ENCODE measurements around the gene ZKSCAN5. TPM values are rescaled to one million over a fixed set of nuclear protein-coding genes. Genes with fewer than 3 reads are reported as not detected.

Gene ZKSCAN5
- total and polyA plus RNA-seq, 2 donors (not counting 1 experiment from before 2014, with no cell fraction given), result 3.1 to 10.9 TPM

- intact Hi-C loops (cut with micrococcal nuclease), result no loop called here
Observed at GRCh38 chr7:99457650-99458493, 46.6 kb upstream of the ZKSCAN5 start.

More at GRCh38 chr7:99457650-99458493, 46.6 kb upstream of the ZKSCAN5 start:
- Histone ChIP-seq H3K79me2 (ENCODE audit: control insufficient read depth, insufficient read depth, low read length) (peaks cover 55% of the 10 kb centered on the region), H3K4me2 (replicated peaks; ENCODE audit: low read depth, low read length, poor library complexity, severe bottlenecking) (no peak overlapping the region), H3K9me3 (ENCODE audit: control extremely low read depth in 1 of 3, control insufficient read depth in 2 of 3, insufficient read depth in 1 of 3, low read length in 2 of 3) (no peaks in the 10 kb centered on the region), H3K4me3 (ENCODE audit: control extremely low read depth in 1 of 5, extremely low read depth in 1 of 5, insufficient read depth in 1 of 5, low read depth in 2 of 5, low read length in 4 of 5) (no peak overlapping the region), H2AFZ (ENCODE audit: insufficient read depth, low read depth, low read length, poor library complexity, severe bottlenecking) (no peak overlapping the region), H3K9ac (ENCODE audit: low read length) (no peak overlapping the region), H3K27me3 (replicated peaks in 1 of 4; ENCODE audit: control extremely low read depth in 1 of 4, control insufficient read depth in 3 of 4, insufficient read depth in 4 of 4, low read length in 3 of 4) (no peaks in the 10 kb centered on the region), H4K20me1 (ENCODE audit: control insufficient read depth, insufficient read depth, low read length, poor library complexity, severe bottlenecking) (peaks cover 59% of the 10 kb centered on the region), H3K4me1 (ENCODE audit: control insufficient read depth in 2 of 2, insufficient read depth in 2 of 2, low read length in 2 of 2) (peaks cover 0 to 2% of the 10 kb centered on the region in 2 donors), H3K27ac (ENCODE audit: low read length in 2 of 2) (no peak overlapping the region), H3K36me3 (replicated peaks in 1 of 2; ENCODE audit: control extremely low read depth in 1 of 2, control insufficient read depth in 1 of 2, extremely low read depth in 1 of 2, insufficient read depth in 2 of 2, low read length in 1 of 2) (peaks cover 0 to 48% of the 10 kb centered on the region in 2 experiments)
- ChIA-PET CTCF (no interaction called here), POLR2A (no interaction called here)
- Mint-ChIP-seq H3K4me1 (peaks cover 9% of the 10 kb centered on the region), H3K4me3 (no peak overlapping the region), H3K27ac (no peak overlapping the region), H3K27me3 (no peaks in the 10 kb centered on the region), H3K9me3 (ENCODE audit: insufficient read depth) (no peaks in the 10 kb centered on the region)
- TF ChIP-seq CTCF (IDR thresholded peaks at IDR 0.05) (no peak), EZH2 (IDR thresholded peaks at IDR 0.05; ENCODE audit: borderline replicate concordance, insufficient read depth, low read depth, low read length, poor library complexity, severe bottlenecking) (no peak)
- WGBS (ENCODE audit: insufficient coverage), result 96% methylated on average over 19 of the region's 26 CpGs
- ATAC-seq (ENCODE audit: low read depth) (no peak), DNase-seq (no peak)

Data from B cell (primary cell).